Nephron (organoid): ENCODE data around the gene LRRC8C.

ENCODE experiments used
- H3K27ac Mint-ChIP-seq, 3 experiments: 2 replicates each; pipeline ENCODE4 v1.8.0; 2020; ENCODE audit warnings: mixed read lengths in 3 of 3, mild to moderate bottlenecking in 2 of 3, moderate library complexity in 1 of 3
- H3K27me3 Mint-ChIP-seq: 2 replicates; pipeline ENCODE4 v1.8.0; 2021; ENCODE audit warnings: low read depth, mild to moderate bottlenecking, moderate library complexity, mixed read lengths
- H3K36me3 Mint-ChIP-seq: 2 replicates; pipeline ENCODE4 v1.8.0; 2020; ENCODE audit warnings: low read depth, mixed read lengths
- H3K4me1 Mint-ChIP-seq: 2 replicates; pipeline ENCODE4 v1.8.0; 2020; ENCODE audit warnings: mixed read lengths
- H3K4me3 Mint-ChIP-seq, 3 experiments: 2 replicates each; pipeline ENCODE4 v1.8.0; 2020; ENCODE audit warnings: mild to moderate bottlenecking in 3 of 3, mixed read lengths in 3 of 3, moderate library complexity in 2 of 3
- H3K9me3 Mint-ChIP-seq: 2 replicates; pipeline ENCODE4 v1.8.0; 2020; ENCODE audit warnings: mixed read lengths
- CTCF ChIP-seq, 3 experiments: fragments of 200-600 bp; sonication (generic); IDR thresholded peaks; one replicate each; pipeline ENCODE4 v1.5.0; 2021; ENCODE audit warnings: antibody characterized with exemption in 3 of 3; ENCODE audit not compliant: unreplicated experiment in 3 of 3

Gene LRRC8C

DNA sequence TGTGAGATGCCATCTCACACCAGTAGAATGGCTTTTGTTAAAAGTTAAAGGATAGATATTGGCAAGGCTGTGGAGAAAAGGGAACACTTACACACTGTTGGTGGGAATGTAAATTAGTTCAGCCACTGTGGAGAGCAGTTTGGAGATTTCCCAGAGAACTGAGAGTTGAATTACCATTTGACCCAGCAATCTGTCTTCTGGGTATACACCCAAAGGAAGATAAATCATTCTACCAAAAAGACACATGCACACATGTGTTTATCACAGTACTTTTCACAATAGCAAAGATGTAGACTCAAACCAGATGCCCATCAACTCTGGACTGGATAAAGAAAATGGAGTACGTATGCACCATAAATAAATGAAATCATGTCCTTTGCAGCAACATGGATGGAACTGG, 99.3 kb downstream of the LRRC8C start:
- H3K27me3 Mint-ChIP-seq = no peaks in the 10 kb centered on the region
- no peaks in the 10 kb centered on the region for H3K9me3 Mint-ChIP-seq
- no peak overlapping the region for H3K4me3 Mint-ChIP-seq

DNA sequence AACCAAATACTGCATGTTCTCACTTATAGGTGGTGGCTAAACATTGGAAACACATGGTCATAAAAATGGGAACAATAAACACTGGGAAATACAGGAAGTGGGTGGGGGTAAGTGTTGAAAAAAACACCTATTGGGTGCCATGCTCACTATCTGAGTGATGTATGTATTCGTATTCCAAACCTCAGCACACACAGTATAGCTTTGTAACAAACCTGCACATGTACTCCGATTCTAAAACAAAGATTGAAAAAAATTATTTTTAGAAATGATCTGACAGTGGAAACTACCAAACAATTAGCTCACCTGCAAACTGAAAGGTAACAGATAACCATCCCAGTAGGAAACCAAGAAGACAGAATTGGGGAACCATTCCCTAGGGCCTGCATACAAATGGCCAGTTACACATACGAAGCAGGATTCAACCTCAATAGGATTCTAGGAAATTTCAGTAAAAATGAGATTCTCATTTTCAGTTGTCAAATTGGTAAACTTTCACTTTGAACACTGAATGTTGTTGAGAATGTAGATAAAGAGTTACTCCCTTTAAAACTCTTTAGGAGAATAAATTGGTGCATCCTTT, 99.8 kb downstream of the LRRC8C start:
- no peaks in the 10 kb centered on the region for H3K9me3 Mint-ChIP-seq
- H3K27me3 Mint-ChIP-seq = no peaks in the 10 kb centered on the region
- peaks cover 4% of the 10 kb centered on the region for H3K4me1 Mint-ChIP-seq
- H3K27ac Mint-ChIP-seq = no peak overlapping the region
- no peaks in the 10 kb centered on the region for H3K36me3 Mint-ChIP-seq
- H3K4me3 Mint-ChIP-seq = no peak overlapping the region
- no peak for TF ChIP-seq CTCF (IDR thresholded peaks at IDR 0.05; ENCODE audit: unreplicated experiment in 3 of 3)

More for the DNA sequence above, 99.3 kb downstream of the LRRC8C start:
- no peak for TF ChIP-seq CTCF (IDR thresholded peaks at IDR 0.05; ENCODE audit: unreplicated experiment in 3 of 3)
- Mint-ChIP-seq H3K4me1 (peaks cover 4% of the 10 kb centered on the region), H3K27ac (no peak overlapping the region), H3K36me3 (no peaks in the 10 kb centered on the region)

DNA sequence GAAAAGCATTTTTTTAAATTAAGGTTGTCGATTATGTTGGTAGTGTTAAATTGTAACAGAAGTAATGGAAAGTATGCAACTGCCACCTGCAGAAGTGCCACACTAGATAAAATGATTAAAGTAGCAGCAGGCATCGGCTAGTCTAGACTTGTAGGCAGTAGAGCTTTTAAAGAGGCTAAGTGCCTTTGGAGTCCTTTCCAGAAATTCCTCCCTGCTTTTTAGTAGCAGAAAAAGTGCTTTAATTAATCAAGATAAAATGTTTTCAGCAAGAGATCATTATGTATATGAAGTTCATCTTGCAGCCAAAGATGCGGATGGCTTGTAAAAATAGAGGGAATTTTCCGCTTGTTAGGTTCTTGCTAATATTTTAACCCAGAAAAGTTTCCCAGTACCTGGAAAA, 100.8 kb downstream of the LRRC8C start:
- no peaks in the 10 kb centered on the region for H3K9me3 Mint-ChIP-seq
- peaks cover 4% of the 10 kb centered on the region for H3K4me1 Mint-ChIP-seq
- H3K27ac Mint-ChIP-seq = no peak overlapping the region
- TF ChIP-seq CTCF (IDR thresholded peaks at IDR 0.05; ENCODE audit: unreplicated experiment in 3 of 3) = no peak
- no peaks in the 10 kb centered on the region for H3K36me3 Mint-ChIP-seq
- H3K27me3 Mint-ChIP-seq = no peaks in the 10 kb centered on the region
- H3K4me3 Mint-ChIP-seq = no peak overlapping the region

DNA sequence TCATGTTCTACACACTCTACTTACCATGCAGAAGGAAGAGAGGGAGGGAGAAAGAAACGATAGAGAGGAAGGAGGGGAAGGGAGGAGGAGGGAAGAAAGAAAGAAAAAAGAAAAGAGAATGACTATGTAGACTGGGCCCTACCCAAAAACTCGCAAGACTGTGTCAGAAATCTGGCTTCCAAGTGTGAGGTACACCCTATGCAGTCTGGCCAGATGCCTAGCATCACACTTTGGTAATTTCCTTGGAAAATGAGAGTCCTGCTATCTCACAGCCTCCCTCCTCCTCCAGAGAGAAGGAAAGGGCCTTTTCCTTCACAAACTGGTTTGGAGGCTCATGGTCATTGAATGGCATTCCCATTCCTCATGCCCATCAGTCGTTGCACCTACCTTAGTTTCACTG, 101.5 kb downstream of the LRRC8C start:
- H3K36me3 Mint-ChIP-seq = no peaks in the 10 kb centered on the region

DNA sequence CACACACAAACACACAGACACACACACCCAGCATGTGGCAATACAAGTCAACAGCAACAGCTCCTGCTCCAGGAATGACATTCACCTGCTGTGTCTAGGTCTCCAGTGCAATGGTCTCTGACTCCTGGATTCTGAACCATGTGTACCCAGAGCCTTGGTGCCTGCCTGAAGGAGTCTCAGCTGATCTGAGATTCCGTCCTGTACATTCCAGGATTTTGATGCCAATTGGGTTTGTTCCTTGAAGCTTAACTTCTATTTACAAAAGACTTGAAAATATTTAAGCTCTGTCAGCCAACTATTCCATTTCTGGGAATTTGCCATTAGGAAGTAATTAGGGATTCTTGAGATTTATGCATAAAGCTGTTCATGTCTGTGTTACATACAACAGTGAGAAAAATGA, 102.6 kb downstream of the LRRC8C start:
- H3K9me3 Mint-ChIP-seq = no peaks in the 10 kb centered on the region
- no peak overlapping the region for H3K4me3 Mint-ChIP-seq
- TF ChIP-seq CTCF (IDR thresholded peaks at IDR 0.05; ENCODE audit: unreplicated experiment in 3 of 3) = no peak
- no peaks in the 10 kb centered on the region for H3K27me3 Mint-ChIP-seq
- peaks cover 4% of the 10 kb centered on the region for H3K4me1 Mint-ChIP-seq
- no peak overlapping the region for H3K27ac Mint-ChIP-seq
- H3K36me3 Mint-ChIP-seq = no peaks in the 10 kb centered on the region

More for the DNA sequence above, 101.5 kb downstream of the LRRC8C start:
- no peaks in the 10 kb centered on the region for H3K9me3 Mint-ChIP-seq
- H3K27ac Mint-ChIP-seq = no peak overlapping the region
- TF ChIP-seq CTCF (IDR thresholded peaks at IDR 0.05; ENCODE audit: unreplicated experiment in 3 of 3) = no peak
- no peaks in the 10 kb centered on the region for H3K27me3 Mint-ChIP-seq
- peaks cover 4% of the 10 kb centered on the region for H3K4me1 Mint-ChIP-seq
- H3K4me3 Mint-ChIP-seq = no peak overlapping the region

DNA sequence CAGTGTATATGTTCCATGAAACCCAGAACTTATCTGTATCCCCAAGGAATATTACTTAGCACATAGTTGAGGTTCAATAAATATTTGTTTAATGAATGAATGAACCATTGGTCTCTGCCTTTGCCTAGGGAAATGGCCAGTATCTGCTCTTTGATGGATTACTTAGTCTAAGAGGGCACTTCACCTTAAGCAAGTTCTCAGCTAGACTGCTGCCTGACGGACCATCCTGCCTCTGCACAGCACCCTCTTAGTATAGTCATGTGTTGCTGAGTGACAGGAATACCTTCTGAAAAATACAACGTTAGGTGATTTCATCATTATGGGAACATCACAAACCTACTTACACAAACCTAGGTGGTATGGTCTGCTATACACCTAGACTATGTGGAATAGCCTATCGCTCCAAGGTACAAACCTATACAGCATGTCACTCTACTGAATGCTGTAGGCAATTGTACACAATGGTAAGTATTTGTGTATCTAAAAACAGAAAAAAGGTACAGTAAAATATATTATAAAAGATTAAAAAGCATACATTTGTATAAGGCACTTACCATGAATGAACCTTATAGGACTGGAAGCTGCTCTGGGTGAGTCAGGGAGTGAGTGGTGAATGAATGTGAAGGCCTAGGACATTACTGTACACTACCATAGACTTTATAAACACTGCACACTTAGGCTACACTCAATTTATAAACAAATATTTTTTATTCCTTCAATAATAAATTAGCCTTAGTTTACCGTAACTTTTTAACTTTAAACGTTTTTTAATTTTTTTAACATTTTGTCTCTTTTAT, 104.2 kb downstream of the LRRC8C start:
- TF ChIP-seq CTCF (IDR thresholded peaks at IDR 0.05; ENCODE audit: unreplicated experiment in 3 of 3) = no peak
- Mint-ChIP-seq H3K27me3 (no peaks in the 10 kb centered on the region), H3K27ac (no peak overlapping the region), H3K36me3 (no peaks in the 10 kb centered on the region), H3K9me3 (no peaks in the 10 kb centered on the region), H3K4me3 (no peak overlapping the region), H3K4me1 (peaks cover 4% of the 10 kb centered on the region)
